ENCODE data around the gene KREMEN2. TPM values are rescaled to one million over a fixed set of nuclear protein-coding genes. Genes with fewer than 3 reads are reported as not detected.
A peak's percentile ranks its signal among the peaks of the same experiment; 100 is the strongest.

Gene KREMEN2
- total and polyA plus RNA-seq, 2 of the 8 experiments (the other 6 are each of a cell fraction or from before 2014, with no cell fraction given) = 6.6 to 7.0 TPM

GRCh38 chr16:3008690-3009037 lies 44.6 kb downstream of the KREMEN2 start:
- Histone ChIP-seq H4K5ac (ENCODE audit: insufficient read length, low read depth, low read length) (peak overlapping the region; percentile 94), H2BK20ac (ENCODE audit: low read length) (peak overlapping the region; percentile 62; the same call in 1 of the 2 replicates), H3K79me2 (ENCODE audit: control insufficient read depth in 1 of 2, insufficient read depth in 2 of 2, low read length in 2 of 2) (peaks cover 0 to 6% of the 10 kb centered on the region in 2 experiments; a peak in 1 of 4 replicates), H3K14ac (ENCODE audit: insufficient read length) (no peak overlapping the region), H3K9ac (replicated peaks in 1 of 4; ENCODE audit: extremely low read depth in 1 of 4, low read depth in 3 of 4, low read length in 3 of 4) (peak overlapping the region in 2 of 4 experiments; percentile 15 to 54; a peak in 4 of 7 replicates), H2BK5ac (ENCODE audit: low read depth, low read length) (peak overlapping the region; percentile 97), H4K20me1 (replicated peaks in 1 of 2; ENCODE audit: control insufficient read depth in 1 of 2, insufficient read depth in 2 of 2, low read length in 2 of 2) (peaks cover 2 to 8% of the 10 kb centered on the region in 2 experiments), H4K91ac (replicated peaks; ENCODE audit: insufficient read length, low read length) (peak overlapping the region; percentile 99), H3K27me3 (replicated peaks in 1 of 4; ENCODE audit: control insufficient read depth in 3 of 4, extremely low read depth in 1 of 4, insufficient read depth in 3 of 4, low read length in 3 of 4) (no peaks in the 10 kb centered on the region; a peak in 1 of 7 replicates), H3K9me3 (ENCODE audit: insufficient read depth in 2 of 2, low read depth in 1 of 2, low read length in 1 of 2) (no peaks in the 10 kb centered on the region), H4K8ac (ENCODE audit: extremely low read depth, insufficient read depth, low read length) (peak overlapping the region; percentile 87; the same call in 1 of the 2 replicates), H3K23me2 (ENCODE audit: low read depth, low read length) (peaks cover 27% of the 10 kb centered on the region), H2BK12ac (ENCODE audit: low read depth, low read length) (peak overlapping the region; percentile 94), H2BK120ac (replicated peaks; ENCODE audit: low read depth, low read length) (peak overlapping the region; percentile 96), H3K56ac (replicated peaks; ENCODE audit: insufficient read length, low read depth, low read length) (peak overlapping the region; percentile 88), H3K23ac (ENCODE audit: insufficient read length) (no peak overlapping the region), H2BK15ac (ENCODE audit: low read length) (no peak overlapping the region), H2AFZ (ENCODE audit: low read length) (no peak overlapping the region), H3K27ac (ENCODE audit: low read depth, low read length) (peak overlapping the region; percentile 96), H3K79me1 (ENCODE audit: low read depth, low read length) (no peaks in the 10 kb centered on the region; the same call in 1 of the 2 replicates), H3K4me2 (ENCODE audit: insufficient read depth in 1 of 2, low read depth in 2 of 2, low read length in 2 of 2) (peak overlapping the region; percentile 84 to 88), H2AK5ac (ENCODE audit: low read depth, low read length) (peak overlapping the region; percentile 94), H3K18ac (ENCODE audit: extremely low read depth, low read length) (peak overlapping the region; percentile 100), H3K36me3 (ENCODE audit: control insufficient read depth in 2 of 4, insufficient read depth in 4 of 4, low read length in 3 of 4) (peaks cover 0 to 3% (median 0%) of the 10 kb centered on the region in 4 experiments; a peak in 1 of 8 replicates), H3K4me3 (ENCODE audit: extremely low read depth in 1 of 4, insufficient read depth in 2 of 4, low read depth in 3 of 4, low read length in 4 of 4) (peak overlapping the region; percentile 0 to 52 (median 39); a peak in 6 of 8 replicates), H3K4me1 (replicated peaks in 1 of 4; ENCODE audit: control insufficient read depth in 3 of 4, insufficient read depth in 4 of 4, low read length in 3 of 4) (peaks cover 20 to 62% (median 53%) of the 10 kb centered on the region in 4 experiments), H3K4ac (replicated peaks; ENCODE audit: insufficient read length, low read depth, low read length) (peak overlapping the region; percentile 79)
- ChIA-PET CTCF (ENCODE audit: partially characterized antibody) (interaction anchor here (0.8 to 17.3 kb wide), 3 partner anchors 20 to 121 kb away, joined by 3 to 639 read pairs (median 4); partner anchors contain the start of genes BICDL2, CLDN6, HCFC1R1 and THOC6), POLR2A (ENCODE audit: partially characterized antibody) (interaction anchor here (1.3 to 35.7 kb wide), 15 partner anchors 8 to 90 kb away, joined by 3 to 1808 read pairs (median 13); partner anchors contain the start of genes BICDL2, CLDN6, CLDN9 and HCFC1R1)
- DNase-seq (ENCODE audit: low read depth in 1 of 2, low spot score in 2 of 2) = no peak
- no peak for TF ChIP-seq USF2 (IDR thresholded peaks at IDR 0.05; ENCODE audit: low read length)
- TF ChIP-seq CTBP2 (IDR thresholded peaks at IDR 0.05; ENCODE audit: borderline replicate concordance, insufficient read depth, insufficient read length, low read length) = peak; percentile 13
- peak; percentile 9; the same call in 1 of the 2 replicates for TF ChIP-seq POLR2AphosphoS5 (IDR thresholded peaks at IDR 0.05; ENCODE audit: low read depth, low read length)
- TF ChIP-seq E2F6 (IDR thresholded peaks at IDR 0.05) = no peak
- FAIRE-seq = no peak
- 8% methylated on average over 4 of the region's 4 CpGs; no CpG with 5 or more reads in 1 of the 2 experiments for WGBS, 2 experiments (ENCODE audit: extremely low coverage in 1 of 2, insufficient coverage in 1 of 2, insufficient read length in 1 of 2, insufficient replicate concordance in 2 of 2, low coverage in 1 of 2, low lambda C conversion rate in 2 of 2, missing lambda C conversion rate in 1 of 2)
